AG04449 (cell line): Measurements from ENCODE around the gene SPAG5.
A peak's percentile ranks its signal among the peaks of the same experiment; 100 is the strongest.

Source experiments
- CTCF ChIA-PET: fragments of 350-600 bp; formaldehyde crosslinking; extraction: SDS; loops from one replicate; lab custom pipeline; 2021; ENCODE audit warnings: antibody characterized with exemption; lab: Yijun Ruan, JAX
- POLR2A ChIA-PET: fragments of 400-600, 350-600 bp; formaldehyde crosslinking; extraction: SDS; loops from one replicate; lab custom pipeline; 2020; ENCODE audit warnings: antibody characterized with exemption, inconsistent platforms; lab: Yijun Ruan, JAX
- DNase-seq: peaks from one replicate; pipeline ENCODE4 v3.0.0-alpha.2; 2010; ENCODE audit warnings: low read depth, low spot score
- H3K4me3 ChIP-seq: 2 replicates; pipeline ENCODE4 v1.5.1; 2011; ENCODE audit warnings: low read depth, mild to moderate bottlenecking, control low read depth, low read length
- CTCF ChIP-seq: IDR thresholded peaks from one replicate; pipeline ENCODE4 v1.5.1; 2011; ENCODE audit warnings: mild to moderate bottlenecking, moderate library complexity, low read length, control low read depth, inconsistent platforms; ENCODE audit not compliant: insufficient read depth; ENCODE audit errors: missing control alignments

The SPAG5 gene

GRCh38 chr17:28574526-28574925 is 24.3 kb downstream of the SPAG5 start:
- no peak overlapping the region for H3K4me3 ChIP-seq
- ChIA-PET POLR2A (no interaction called here), CTCF (no interaction called here)
- no peak for DNase-seq
- TF ChIP-seq CTCF, result no peak

GRCh38 chr17:28573966-28574480 is 24.8 kb downstream of the SPAG5 start:
- ChIA-PET CTCF (no interaction called here), POLR2A (no interaction called here)
- DNase-seq, result no peak
- no peak for TF ChIP-seq CTCF
- H3K4me3 ChIP-seq, result no peak overlapping the region

GRCh38 chr17:28573521-28573920 is 25.3 kb downstream of the SPAG5 start:
- ChIA-PET POLR2A (no interaction called here), CTCF (interaction anchor here (5.8 kb wide), 1 partner anchor 25 kb away, joined by 38 read pairs; no protein-coding TSS in a partner anchor)
- no peak overlapping the region for H3K4me3 ChIP-seq
- no peak for TF ChIP-seq CTCF
- DNase-seq, result no peak

GRCh38 chr17:28573040-28573380 is 25.8 kb downstream of the SPAG5 start:
- POLR2A ChIA-PET, result no interaction called here
- H3K4me3 ChIP-seq, result no peak overlapping the region
- no peak for TF ChIP-seq CTCF
- CTCF ChIA-PET, result interaction anchor here (5.8 kb wide), 1 partner anchor 24 kb away, joined by 38 read pairs; no protein-coding TSS in a partner anchor
- no peak for DNase-seq

- CTCF ChIA-PET, result interaction anchor here (1.3 to 5.8 kb wide), 6 partner anchors 9 to 40 kb away, joined by 3 to 38 read pairs (median 4); no protein-coding TSS in a partner anchor
- H3K4me3 ChIP-seq, result peak overlapping the region; percentile 88
- POLR2A ChIA-PET, result interaction anchor here (1.2 kb wide), 1 partner anchor 21 kb away, joined by 6 read pairs; no protein-coding TSS in a partner anchor
- TF ChIP-seq CTCF, result no peak
- DNase-seq, result no peak
Observed at GRCh38 chr17:28572259-28573039, 26.4 kb downstream of the SPAG5 start.

GRCh38 chr17:28571361-28572122 is 27.3 kb downstream of the SPAG5 start, which contains the start of gene PIGS:
TSS of gene PIGS (minus strand) at chr17:28571524. CDS start at chr17:28571496, 28 bp downstream.
- peak; percentile 45 for DNase-seq

More at GRCh38 chr17:28571361-28572122, 27.3 kb downstream of the SPAG5 start, which contains the start of gene PIGS:
- peak within 1 kb of the TSS; percentile 88 for H3K4me3 ChIP-seq
- ChIA-PET CTCF (interaction anchor here (1.1 to 5.8 kb wide), 7 partner anchors 9 to 75 kb away, joined by 3 to 38 read pairs (median 3); no protein-coding TSS in a partner anchor), POLR2A (interaction anchor here (0.8 to 1.3 kb wide), 5 partner anchors 19 to 39 kb away, joined by 3 to 6 read pairs (median 4); partner anchors contain the start of gene UNC119)
- no peak for TF ChIP-seq CTCF
